HCT116 (cell line): ENCODE measurements around the gene SEMA3B. TPM values are rescaled to one million over a fixed set of nuclear protein-coding genes. Genes with fewer than 3 reads are reported as not detected.

Experiments
- ATAC-seq: fragments of 200-7000 bp; cut with Tn5 transposase; 2 replicates; pipeline ENCODE4 v1.9.1; 2020; ENCODE audit warnings: mild to moderate bottlenecking, moderate library complexity
- BruUV-seq: library from RNA; stranded (reverse); fragments of 400-500 nt; replicated peaks from 2 replicates; lab custom pipeline; 2021; lab: Mats Ljungman, UMichigan
- CTCF ChIA-PET: fragments of 300-600 bp; sonication (Branson Sonifier 250); formaldehyde crosslinking; loops from one replicate; lab custom pipeline; 2021; ENCODE audit warnings: antibody characterized with exemption; lab: Charles Lee
- POLR2A ChIA-PET: fragments of 300-600, 350-600 bp; sonication (Branson Sonifier 250); formaldehyde crosslinking; loops from one replicate; lab custom pipeline; 2021; ENCODE audit warnings: antibody characterized with exemption; lab: Charles Lee
- RAD21 ChIA-PET, 2 experiments: fragments of 300-600 bp; sonication (Branson Sonifier 250); formaldehyde crosslinking; loops; one replicate each; lab custom pipeline; 2023; ENCODE audit warnings: low total read pairs in 2 of 2; ENCODE audit not compliant: uncharacterized antibody in 2 of 2, unreplicated experiment in 2 of 2, low non-redundant PET in 1 of 2; lab: Charles Lee
- DNase-seq: peaks from one replicate; pipeline ENCODE4 v3.0.0-alpha.2; 2010; ENCODE audit warnings: low read depth, low spot score
- H2AFZ ChIP-seq: fragments of 200-600 bp; shearing (Covaris generic), sonication (generic); 2 replicates; pipeline ENCODE4 v1.6.1; 2017; ENCODE audit warnings: low read depth, mixed run types, mixed read lengths, antibody characterized with exemption, low read length; ENCODE audit not compliant: poor library complexity, severe bottlenecking
- H3K27ac ChIP-seq: 2 replicates; pipeline ENCODE4 v1.5.1; 2012; ENCODE audit warnings: low read depth, low read length
- H3K27me3 ChIP-seq: fragments of 200-600 bp; sonication (generic); 2 replicates; pipeline ENCODE4 v1.6.1; 2016; ENCODE audit warnings: mixed run types, low read length, mixed read lengths; ENCODE audit not compliant: insufficient read depth
- H3K36me3 ChIP-seq, 2 experiments: fragments of 200-500 bp in 1 of 2; fragments of 200-600 bp in 1 of 2; sonication (Bioruptor generic) in 1 of 2; sonication (generic) in 1 of 2; 2 replicates each; pipeline versions ENCODE4 v1.5.1 to v1.6.1; 2014 to 2016; ENCODE audit warnings: low read length in 2 of 2, inconsistent platforms in 1 of 2, mixed read lengths in 1 of 2, mixed run types in 1 of 2; ENCODE audit not compliant: insufficient read depth in 2 of 2, control insufficient read depth in 1 of 2
- H3K4me1 ChIP-seq, 2 experiments: fragments of 200-600 bp in 1 of 2; sonication (generic) in 1 of 2; 2 replicates each; pipeline versions ENCODE4 v1.5.1 to v1.6.1; 2012 to 2017; ENCODE audit warnings: low read length in 2 of 2, inconsistent platforms in 1 of 2, mild to moderate bottlenecking in 1 of 2, mixed read lengths in 1 of 2, mixed run types in 1 of 2, moderate library complexity in 1 of 2; ENCODE audit not compliant: insufficient read depth in 2 of 2, control insufficient read depth in 1 of 2
- H3K4me2 ChIP-seq: fragments of 200-600 bp; sonication (generic); 2 replicates; pipeline ENCODE4 v1.6.1; 2017; ENCODE audit warnings: mixed run types, low read length, mixed read lengths
- H3K4me3 ChIP-seq, 2 experiments: fragments of 200-600 bp in 1 of 2; sonication (generic) in 1 of 2; replicated peaks in 1 of 2; 2 replicates each; pipeline ENCODE4 v1.5.1; 2011 to 2016; ENCODE audit warnings: low read length in 2 of 2, control low read depth in 1 of 2, low read depth in 1 of 2, mild to moderate bottlenecking in 1 of 2, mixed read lengths in 1 of 2, mixed run types in 1 of 2
- H3K79me2 ChIP-seq: fragments of 200-600 bp; sonication (generic); 2 replicates; pipeline ENCODE4 v1.6.1; 2017; ENCODE audit warnings: mild to moderate bottlenecking, mixed run types, low read length, moderate library complexity, mixed read lengths; ENCODE audit not compliant: insufficient read depth
- H3K9ac ChIP-seq: fragments of 200-600 bp; sonication (generic); 2 replicates; pipeline ENCODE4 v1.6.1; 2016; ENCODE audit warnings: low read length, mixed read lengths
- H3K9me2 ChIP-seq: fragments of 200-600 bp; sonication (generic), shearing (Covaris generic); 2 replicates; pipeline ENCODE4 v1.6.1; 2017; ENCODE audit warnings: mixed run types, mild to moderate bottlenecking, moderate library complexity; ENCODE audit not compliant: insufficient read depth
- H3K9me3 ChIP-seq, 2 experiments: fragments of 200-500 bp in 1 of 2; fragments of 200-600 bp in 1 of 2; sonication (Bioruptor generic) in 1 of 2; sonication (generic) in 1 of 2; 2 replicates each; pipeline ENCODE4 v1.6.1; 2014 to 2017; ENCODE audit warnings: low read length in 2 of 2, mixed read lengths in 2 of 2, inconsistent platforms in 1 of 2, low read depth in 1 of 2, mild to moderate bottlenecking in 1 of 2, mixed run types in 1 of 2, moderate library complexity in 1 of 2; ENCODE audit not compliant: control insufficient read depth in 1 of 2, insufficient read depth in 1 of 2
- H4K20me1 ChIP-seq: fragments of 200-600 bp; sonication (generic), shearing (Covaris generic); 2 replicates; pipeline ENCODE4 v1.6.1; 2017; ENCODE audit warnings: mixed run types, mild to moderate bottlenecking, moderate library complexity; ENCODE audit not compliant: insufficient read depth
- CBX3 ChIP-seq: IDR thresholded peaks from 2 replicates; pipeline ENCODE4 v1.6.1; 2012; ENCODE audit warnings: low read depth
- EZH2phosphoT487 ChIP-seq: fragments of 200-600 bp; IDR thresholded peaks from 2 replicates; pipeline ENCODE4 v1.6.1; 2018; ENCODE audit warnings: antibody characterized with exemption, borderline replicate concordance
- JUND ChIP-seq: IDR thresholded peaks from 2 replicates; pipeline ENCODE4 v1.6.1; 2012
- RAD21 ChIP-seq: IDR thresholded peaks from 2 replicates; pipeline ENCODE4 v1.6.1; 2012; ENCODE audit warnings: low read depth, mild to moderate bottlenecking
- SP1 ChIP-seq: IDR thresholded peaks from 2 replicates; pipeline ENCODE4 v1.6.1; 2012; ENCODE audit warnings: low read depth
- ZFX ChIP-seq: fragments of 450-650 bp; IDR thresholded peaks from 2 replicates; pipeline ENCODE4 v1.6.1; 2017
- intact Hi-C: fragments of 100-400 bp; cut with micrococcal nuclease; formaldehyde crosslinking; loops from 2 replicates; pipeline ENCODE4 v1.10.0; 2022
- total RNA-seq: library from RNA; stranded (reverse); gene quantifications from one replicate; pipeline ENCODE4 v1.2.1, GENCODE V29; 2021; ENCODE audit not compliant: unreplicated experiment
- TF ChIP-seq, protein P1 (sequence below): IDR thresholded peaks from 2 replicates; pipeline ENCODE4 v1.6.1; 2012
- TF ChIP-seq, protein P2 (sequence below), 3 experiments: fragments of 200-600 bp in 1 of 3; sonication (generic) in 1 of 3; IDR thresholded peaks in 2 of 3; conservative IDR thresholded peaks in 1 of 3; 2 replicates each; pipeline ENCODE4 v1.5.1; 2012 to 2017; ENCODE audit warnings: low read depth in 2 of 3, low read length in 2 of 3, antibody characterized with exemption in 1 of 3, borderline replicate concordance in 1 of 3, control low read depth in 1 of 3, mild to moderate bottlenecking in 1 of 3, mixed read lengths in 1 of 3, mixed run types in 1 of 3, moderate library complexity in 1 of 3; ENCODE audit not compliant: insufficient read depth in 1 of 3
- TF ChIP-seq, protein P3 (sequence below): IDR thresholded peaks from 2 replicates; pipeline ENCODE4 v1.6.1; 2012; ENCODE audit warnings: low read depth
- TF ChIP-seq, protein P4 (sequence below): IDR thresholded peaks from 2 replicates; pipeline ENCODE4 v1.6.1; 2011; ENCODE audit warnings: mild to moderate bottlenecking, low read length, moderate library complexity; ENCODE audit not compliant: insufficient replicate concordance; ENCODE audit errors: extremely low read depth

Gene SEMA3B
- total RNA-seq, 1 experiment from 2014 or later = 46.2 TPM

DNA sequence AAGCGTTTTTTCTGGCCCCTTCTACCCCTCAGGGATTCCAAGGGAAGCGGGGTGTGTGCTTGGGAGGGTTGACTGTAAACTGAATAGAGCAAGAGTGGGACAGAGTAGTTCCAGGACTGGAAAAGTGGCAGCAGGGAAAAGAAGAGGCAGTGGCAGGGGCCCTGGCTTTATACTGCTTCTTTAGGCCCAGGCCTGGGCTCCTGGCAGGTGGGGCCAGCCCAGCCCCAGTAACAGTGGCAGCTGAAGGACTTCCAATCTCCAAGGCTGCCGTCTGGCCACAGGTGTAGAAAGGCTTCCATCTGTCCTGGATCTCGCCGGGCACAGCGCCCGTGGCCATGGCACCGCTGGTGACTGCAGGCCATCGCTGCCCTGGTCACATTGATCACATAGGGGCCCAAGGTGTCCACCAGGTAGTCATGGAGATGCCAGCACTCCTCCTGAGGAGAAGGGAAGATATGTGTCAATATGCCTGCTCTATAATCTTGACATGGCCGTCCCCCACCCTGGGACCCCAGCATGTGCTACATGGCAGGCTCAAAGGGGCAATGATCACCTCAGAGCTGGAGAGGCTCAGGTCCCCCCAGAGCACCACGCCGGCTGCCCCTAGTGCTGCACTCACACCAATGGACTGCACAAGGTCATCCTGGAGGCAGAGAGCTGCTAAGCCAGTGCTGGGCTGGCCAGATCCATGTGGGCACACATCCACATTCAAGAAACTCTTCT lies 24.3 kb downstream of the SEMA3B start:
- H3K4me1 ChIP-seq = peaks cover 11 to 24% of the 10 kb centered on the region in 2 experiments
- no peaks in the 10 kb centered on the region for H3K9me2 ChIP-seq
- peak overlapping the region; percentile 99 for H3K9ac ChIP-seq
- ChIA-PET POLR2A (interaction anchor here (1.2 to 1.8 kb wide), 4 partner anchors 10 to 58 kb away, joined by 3 to 7 read pairs (median 4); partner anchors contain the start of genes GNAI2, HYAL1 and LSMEM2), RAD21 (no interaction called here)
- no peaks in the 10 kb centered on the region for H3K9me3 ChIP-seq
- BruUV-seq = no TSS peak
- intact Hi-C loops = no loop called here
- H3K27me3 ChIP-seq = no peaks in the 10 kb centered on the region
- H3K79me2 ChIP-seq = peaks cover 39% of the 10 kb centered on the region
- H4K20me1 ChIP-seq = no peaks in the 10 kb centered on the region
- H3K27ac ChIP-seq = peak overlapping the region; percentile 65
- no peak for ATAC-seq
- TF ChIP-seq SP1 (no peak), RAD21 (no peak), JUND (no peak), EZH2phosphoT487 (no peak)
- TF ChIP-seq, all 23 proteins: peak for 0
- CTCF ChIA-PET = interaction anchor here (1.8 to 1.9 kb wide), 2 partner anchors 31 to 47 kb away, joined by 6 to 8 read pairs; no protein-coding TSS in a partner anchor
- Histone ChIP-seq H3K4me2 (peak overlapping the region; percentile 85), H2AFZ (no peak overlapping the region), H3K36me3 (peaks cover 18 to 26% of the 10 kb centered on the region in 2 experiments), H3K4me3 (peak overlapping the region; percentile 98 to 99)
- no peak for DNase-seq

GRCh38 chr3:50294089-50294488 lies 25.1 kb downstream of the SEMA3B start:
- H2AFZ ChIP-seq = no peak overlapping the region
- RAD21 ChIA-PET = no interaction called here
- no peak overlapping the region for H3K4me2 ChIP-seq
- H3K9me2 ChIP-seq = no peaks in the 10 kb centered on the region
- no peak overlapping the region for H3K4me3 ChIP-seq
- peaks cover 34% of the 10 kb centered on the region for H3K79me2 ChIP-seq
- TF ChIP-seq CBX3 (no peak), EZH2phosphoT487 (no peak), ZFX (no peak), SP1 (no peak), RAD21 (no peak)
- TF ChIP-seq, protein P1, sequence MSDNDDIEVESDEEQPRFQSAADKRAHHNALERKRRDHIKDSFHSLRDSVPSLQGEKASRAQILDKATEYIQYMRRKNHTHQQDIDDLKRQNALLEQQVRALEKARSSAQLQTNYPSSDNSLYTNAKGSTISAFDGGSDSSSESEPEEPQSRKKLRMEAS = no peak
- TF ChIP-seq, protein P2, sequence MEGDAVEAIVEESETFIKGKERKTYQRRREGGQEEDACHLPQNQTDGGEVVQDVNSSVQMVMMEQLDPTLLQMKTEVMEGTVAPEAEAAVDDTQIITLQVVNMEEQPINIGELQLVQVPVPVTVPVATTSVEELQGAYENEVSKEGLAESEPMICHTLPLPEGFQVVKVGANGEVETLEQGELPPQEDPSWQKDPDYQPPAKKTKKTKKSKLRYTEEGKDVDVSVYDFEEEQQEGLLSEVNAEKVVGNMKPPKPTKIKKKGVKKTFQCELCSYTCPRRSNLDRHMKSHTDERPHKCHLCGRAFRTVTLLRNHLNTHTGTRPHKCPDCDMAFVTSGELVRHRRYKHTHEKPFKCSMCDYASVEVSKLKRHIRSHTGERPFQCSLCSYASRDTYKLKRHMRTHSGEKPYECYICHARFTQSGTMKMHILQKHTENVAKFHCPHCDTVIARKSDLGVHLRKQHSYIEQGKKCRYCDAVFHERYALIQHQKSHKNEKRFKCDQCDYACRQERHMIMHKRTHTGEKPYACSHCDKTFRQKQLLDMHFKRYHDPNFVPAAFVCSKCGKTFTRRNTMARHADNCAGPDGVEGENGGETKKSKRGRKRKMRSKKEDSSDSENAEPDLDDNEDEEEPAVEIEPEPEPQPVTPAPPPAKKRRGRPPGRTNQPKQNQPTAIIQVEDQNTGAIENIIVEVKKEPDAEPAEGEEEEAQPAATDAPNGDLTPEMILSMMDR (IDR thresholded peaks at IDR 0.05 in 2 of 3, conservative IDR thresholded peaks at IDR 0.05 in 1 of 3; ENCODE audit: borderline replicate concordance in 1 of 3, insufficient read depth in 1 of 3, low read depth in 2 of 3, low read length in 2 of 3) = no peak
- TF ChIP-seq, protein P3, sequence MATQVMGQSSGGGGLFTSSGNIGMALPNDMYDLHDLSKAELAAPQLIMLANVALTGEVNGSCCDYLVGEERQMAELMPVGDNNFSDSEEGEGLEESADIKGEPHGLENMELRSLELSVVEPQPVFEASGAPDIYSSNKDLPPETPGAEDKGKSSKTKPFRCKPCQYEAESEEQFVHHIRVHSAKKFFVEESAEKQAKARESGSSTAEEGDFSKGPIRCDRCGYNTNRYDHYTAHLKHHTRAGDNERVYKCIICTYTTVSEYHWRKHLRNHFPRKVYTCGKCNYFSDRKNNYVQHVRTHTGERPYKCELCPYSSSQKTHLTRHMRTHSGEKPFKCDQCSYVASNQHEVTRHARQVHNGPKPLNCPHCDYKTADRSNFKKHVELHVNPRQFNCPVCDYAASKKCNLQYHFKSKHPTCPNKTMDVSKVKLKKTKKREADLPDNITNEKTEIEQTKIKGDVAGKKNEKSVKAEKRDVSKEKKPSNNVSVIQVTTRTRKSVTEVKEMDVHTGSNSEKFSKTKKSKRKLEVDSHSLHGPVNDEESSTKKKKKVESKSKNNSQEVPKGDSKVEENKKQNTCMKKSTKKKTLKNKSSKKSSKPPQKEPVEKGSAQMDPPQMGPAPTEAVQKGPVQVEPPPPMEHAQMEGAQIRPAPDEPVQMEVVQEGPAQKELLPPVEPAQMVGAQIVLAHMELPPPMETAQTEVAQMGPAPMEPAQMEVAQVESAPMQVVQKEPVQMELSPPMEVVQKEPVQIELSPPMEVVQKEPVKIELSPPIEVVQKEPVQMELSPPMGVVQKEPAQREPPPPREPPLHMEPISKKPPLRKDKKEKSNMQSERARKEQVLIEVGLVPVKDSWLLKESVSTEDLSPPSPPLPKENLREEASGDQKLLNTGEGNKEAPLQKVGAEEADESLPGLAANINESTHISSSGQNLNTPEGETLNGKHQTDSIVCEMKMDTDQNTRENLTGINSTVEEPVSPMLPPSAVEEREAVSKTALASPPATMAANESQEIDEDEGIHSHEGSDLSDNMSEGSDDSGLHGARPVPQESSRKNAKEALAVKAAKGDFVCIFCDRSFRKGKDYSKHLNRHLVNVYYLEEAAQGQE = no peak
- TF ChIP-seq, protein P4, sequence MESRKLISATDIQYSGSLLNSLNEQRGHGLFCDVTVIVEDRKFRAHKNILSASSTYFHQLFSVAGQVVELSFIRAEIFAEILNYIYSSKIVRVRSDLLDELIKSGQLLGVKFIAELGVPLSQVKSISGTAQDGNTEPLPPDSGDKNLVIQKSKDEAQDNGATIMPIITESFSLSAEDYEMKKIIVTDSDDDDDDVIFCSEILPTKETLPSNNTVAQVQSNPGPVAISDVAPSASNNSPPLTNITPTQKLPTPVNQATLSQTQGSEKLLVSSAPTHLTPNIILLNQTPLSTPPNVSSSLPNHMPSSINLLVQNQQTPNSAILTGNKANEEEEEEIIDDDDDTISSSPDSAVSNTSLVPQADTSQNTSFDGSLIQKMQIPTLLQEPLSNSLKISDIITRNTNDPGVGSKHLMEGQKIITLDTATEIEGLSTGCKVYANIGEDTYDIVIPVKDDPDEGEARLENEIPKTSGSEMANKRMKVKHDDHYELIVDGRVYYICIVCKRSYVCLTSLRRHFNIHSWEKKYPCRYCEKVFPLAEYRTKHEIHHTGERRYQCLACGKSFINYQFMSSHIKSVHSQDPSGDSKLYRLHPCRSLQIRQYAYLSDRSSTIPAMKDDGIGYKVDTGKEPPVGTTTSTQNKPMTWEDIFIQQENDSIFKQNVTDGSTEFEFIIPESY = no peak
- TF ChIP-seq, all 23 proteins: peak for 0
- no peak overlapping the region for H3K27ac ChIP-seq
- ChIA-PET CTCF (no interaction called here), POLR2A (interaction anchor here (1.3 kb wide), 1 partner anchor 16 kb away, joined by 4 read pairs; the partner anchor contains the start of gene LSMEM2)
- no peaks in the 10 kb centered on the region for H4K20me1 ChIP-seq
- H3K27me3 ChIP-seq = no peaks in the 10 kb centered on the region
- no peak for DNase-seq
- ATAC-seq = no peak
- H3K4me1 ChIP-seq = peaks cover 11 to 29% of the 10 kb centered on the region in 2 experiments
- BruUV-seq = no TSS peak
- no peaks in the 10 kb centered on the region for H3K9me3 ChIP-seq
- H3K36me3 ChIP-seq = peaks cover 10 to 18% of the 10 kb centered on the region in 2 experiments
- intact Hi-C loops = no loop called here
- H3K9ac ChIP-seq = no peak overlapping the region
